Esophagus (tissue), 2 donors: ENCODE data around the gene DAB2IP. TPM values are rescaled to one million over a fixed set of nuclear protein-coding genes. Genes with fewer than 3 reads are reported as not detected.
"Not testable (repeated sequence)": the region's sequence is repeated elsewhere in the genome, so short reads cannot be mapped to it uniquely, and the experiment has no call there.

Source experiments
- H3K27ac ChIP-seq, 2 donors: one replicate each; pipeline ENCODE4 v1.5.1; 2013; ENCODE audit warnings: low read depth in 2 of 2, mild to moderate bottlenecking in 2 of 2, inconsistent platforms in 1 of 2, low read length in 1 of 2, moderate library complexity in 1 of 2
- H3K27me3 ChIP-seq, 2 donors: one replicate each; pipeline ENCODE4 v1.6.1; 2013; ENCODE audit warnings: low read length in 2 of 2, control low read depth in 1 of 2, mild to moderate bottlenecking in 1 of 2; ENCODE audit not compliant: insufficient read depth in 2 of 2, control insufficient read depth in 1 of 2
- H3K36me3 ChIP-seq, 2 donors: one replicate each; pipeline ENCODE4 v1.6.1; 2013; ENCODE audit warnings: low read length in 1 of 2; ENCODE audit not compliant: control insufficient read depth in 2 of 2, insufficient read depth in 2 of 2
- H3K4me1 ChIP-seq, 2 donors: one replicate each; pipeline ENCODE4 v1.6.1; 2013; ENCODE audit warnings: low read length in 1 of 2; ENCODE audit not compliant: control insufficient read depth in 2 of 2, insufficient read depth in 2 of 2
- H3K4me3 ChIP-seq, 2 donors: one replicate each; pipeline ENCODE4 v1.5.1; 2013; ENCODE audit warnings: low read length in 2 of 2, mild to moderate bottlenecking in 2 of 2, low read depth in 1 of 2, moderate library complexity in 1 of 2
- H3K9me3 ChIP-seq, 2 donors: one replicate each; pipeline ENCODE4 v1.6.1; 2013; ENCODE audit warnings: mild to moderate bottlenecking in 2 of 2, low read depth in 1 of 2, low read length in 1 of 2, moderate library complexity in 1 of 2; ENCODE audit not compliant: control insufficient read depth in 2 of 2, insufficient read depth in 1 of 2
- WGBS, 2 donors: extraction: QIAGEN DNeasy Blood & Tissue Kit; methylation state at CpG; one replicate each; pipeline ENCODE4 v1.1.7; 2013; 5-methylcytosine and 5-hydroxymethylcytosine counted together
- polyA plus RNA-seq, 2 donors: library from polyadenylated mRNA; stranded (reverse); fragments of 200-250 nt; gene quantifications; one replicate each; pipeline ENCODE4 v1.2.3, GENCODE V29; 2013
- donor health status: healthy with polysubstance abuse.
- donor health status: Bipolar disorder and iron deficiency.

The DAB2IP gene
- polyA plus RNA-seq, 2 donors: 16.7 to 26.4 TPM

DNA sequence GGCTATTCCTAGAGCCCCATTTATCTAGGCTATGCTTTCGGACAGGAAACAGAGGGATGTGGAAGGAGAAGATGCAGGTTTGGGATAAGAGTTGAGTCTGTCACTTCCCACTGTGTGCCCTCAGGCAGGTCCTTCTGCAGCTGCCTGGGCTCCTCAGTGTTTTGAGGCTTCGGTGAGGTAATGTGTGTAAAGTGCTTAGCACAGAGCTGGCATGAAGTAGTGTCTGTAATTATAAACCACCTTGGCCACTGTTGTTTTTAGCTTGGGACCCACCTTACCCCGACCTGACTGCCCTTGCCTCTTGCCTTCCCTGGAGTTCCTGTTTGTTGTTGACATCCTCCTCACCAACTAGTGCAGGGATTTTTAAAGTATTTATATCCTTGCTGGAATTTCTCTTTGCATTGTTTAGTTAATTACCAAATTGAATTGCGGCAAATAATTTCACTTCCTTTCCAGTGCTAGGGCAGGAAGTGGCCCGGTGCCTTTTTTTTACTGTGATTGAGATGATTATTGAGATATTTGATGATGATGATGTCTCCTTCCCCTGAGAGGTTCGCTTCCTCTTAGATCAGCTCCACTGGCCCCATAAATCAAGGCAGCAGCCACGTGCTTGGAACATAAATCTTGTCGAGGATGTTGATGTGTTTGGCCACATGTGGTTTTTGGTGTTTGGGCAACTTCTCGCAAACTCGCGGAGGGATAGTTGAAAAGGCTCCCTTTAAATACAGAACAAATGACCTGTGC lies 38.3 kb upstream of the DAB2IP start:
- Histone ChIP-seq H3K27me3 (no peaks in the 10 kb centered on the region), H3K36me3 (no peaks in the 10 kb centered on the region), H3K9me3 (no peaks in the 10 kb centered on the region), H3K4me1 (peaks cover 6 to 10% of the 10 kb centered on the region in 2 donors), H3K4me3 (no peak overlapping the region), H3K27ac (peak overlapping the region; percentile 39 to 81)
- WGBS, 2 donors: 42 to 47% methylated on average over 11 of the region's 11 CpGs

DNA sequence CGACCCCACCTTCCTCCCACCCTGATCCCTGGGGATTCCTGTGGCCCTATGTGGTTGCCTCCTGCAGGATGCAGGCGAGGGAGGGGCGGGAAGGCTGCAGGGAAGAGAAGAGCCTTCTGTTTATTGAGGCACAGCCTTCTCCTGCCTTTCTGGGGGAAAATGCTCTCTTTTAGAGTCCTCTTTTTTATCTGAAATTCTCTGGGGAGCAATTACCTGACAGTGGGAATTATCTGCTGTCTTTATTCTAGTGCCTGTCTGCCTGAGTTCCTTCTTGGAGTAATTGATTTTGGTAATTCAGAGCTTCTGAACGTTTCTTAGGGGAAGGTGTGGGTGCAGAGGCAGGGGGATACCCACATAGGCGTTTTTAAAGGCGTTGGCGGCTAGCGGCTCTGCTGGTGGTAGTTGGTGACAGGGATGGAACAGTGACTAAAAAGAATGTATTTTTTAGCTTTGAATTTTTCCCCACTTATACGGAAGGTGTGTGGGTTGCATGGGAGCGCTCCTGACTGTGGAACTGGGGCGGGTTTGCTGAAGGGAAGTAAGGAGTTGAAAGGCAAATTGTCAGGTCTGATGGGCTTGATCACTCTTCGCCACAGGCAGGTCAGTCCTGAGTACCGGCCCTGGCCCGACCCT lies 35.2 kb upstream of the DAB2IP start:
- WGBS, 2 donors: 86% methylated on average over 14 of the region's 14 CpGs

DNA sequence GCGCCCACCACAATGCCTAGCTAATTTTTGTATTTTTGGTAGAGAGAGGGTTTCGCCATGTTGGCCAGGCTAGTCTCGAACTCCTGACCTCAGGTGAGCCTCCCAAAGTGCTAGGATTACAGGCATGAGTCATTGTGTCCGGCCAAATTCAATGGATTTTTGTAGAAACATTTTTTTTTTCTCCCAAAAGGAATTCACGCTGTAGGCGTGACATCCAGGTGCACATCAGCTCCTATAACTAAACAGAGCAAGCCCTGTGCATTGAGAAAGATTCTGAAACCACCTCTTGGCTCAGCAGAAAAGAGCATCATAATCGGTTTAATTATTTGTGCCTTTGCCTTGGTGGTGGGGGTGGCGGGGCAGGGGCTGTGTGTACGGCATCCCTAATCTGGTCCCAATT lies 32.9 kb upstream of the DAB2IP start:
- no peaks in the 10 kb centered on the region for H3K9me3 ChIP-seq
- 78 to 85% methylated on average over 9 of the region's 9 CpGs for WGBS, 2 donors

More for the DNA sequence above, 35.2 kb upstream of the DAB2IP start:
- no peaks in the 10 kb centered on the region for H3K36me3 ChIP-seq
- H3K27ac ChIP-seq: no peak overlapping the region
- H3K27me3 ChIP-seq: no peaks in the 10 kb centered on the region
- no peak overlapping the region for H3K4me3 ChIP-seq
- no peaks in the 10 kb centered on the region for H3K9me3 ChIP-seq
- peaks cover 0 to 3% of the 10 kb centered on the region in 2 donors for H3K4me1 ChIP-seq

DNA sequence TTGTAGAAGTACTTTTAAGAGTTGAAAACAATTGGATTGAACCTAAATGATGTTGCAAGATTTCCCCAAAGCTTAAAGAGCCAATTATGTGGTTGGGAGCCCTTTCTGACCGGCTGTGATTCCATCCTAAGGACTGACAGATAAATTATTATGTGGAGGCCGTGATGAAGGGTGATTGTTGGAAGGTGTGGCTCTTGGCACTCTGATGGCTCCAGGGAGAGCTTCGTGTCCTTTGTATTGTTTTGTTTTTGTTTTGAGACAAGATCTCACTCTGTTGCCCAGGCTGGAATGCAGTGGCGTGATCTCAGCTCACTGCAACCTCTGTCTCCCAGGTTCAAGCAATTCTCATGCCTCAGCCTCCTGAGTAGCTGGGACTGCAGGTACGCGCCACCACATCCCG lies 32.5 kb upstream of the DAB2IP start:
- not testable (repeated sequence) for H3K4me1 ChIP-seq, H3K9me3 ChIP-seq, H3K36me3 ChIP-seq, H3K4me3 ChIP-seq, H3K27ac ChIP-seq, H3K27me3 ChIP-seq
- 78 to 91% methylated on average over 7 of the region's 7 CpGs for WGBS, 2 donors

More for the DNA sequence above, 32.9 kb upstream of the DAB2IP start:
- H3K27ac ChIP-seq: no peak overlapping the region
- no peaks in the 10 kb centered on the region for H3K4me1 ChIP-seq
- no peak overlapping the region for H3K4me3 ChIP-seq
- H3K27me3 ChIP-seq: no peaks in the 10 kb centered on the region
- H3K36me3 ChIP-seq: no peaks in the 10 kb centered on the region

DNA sequence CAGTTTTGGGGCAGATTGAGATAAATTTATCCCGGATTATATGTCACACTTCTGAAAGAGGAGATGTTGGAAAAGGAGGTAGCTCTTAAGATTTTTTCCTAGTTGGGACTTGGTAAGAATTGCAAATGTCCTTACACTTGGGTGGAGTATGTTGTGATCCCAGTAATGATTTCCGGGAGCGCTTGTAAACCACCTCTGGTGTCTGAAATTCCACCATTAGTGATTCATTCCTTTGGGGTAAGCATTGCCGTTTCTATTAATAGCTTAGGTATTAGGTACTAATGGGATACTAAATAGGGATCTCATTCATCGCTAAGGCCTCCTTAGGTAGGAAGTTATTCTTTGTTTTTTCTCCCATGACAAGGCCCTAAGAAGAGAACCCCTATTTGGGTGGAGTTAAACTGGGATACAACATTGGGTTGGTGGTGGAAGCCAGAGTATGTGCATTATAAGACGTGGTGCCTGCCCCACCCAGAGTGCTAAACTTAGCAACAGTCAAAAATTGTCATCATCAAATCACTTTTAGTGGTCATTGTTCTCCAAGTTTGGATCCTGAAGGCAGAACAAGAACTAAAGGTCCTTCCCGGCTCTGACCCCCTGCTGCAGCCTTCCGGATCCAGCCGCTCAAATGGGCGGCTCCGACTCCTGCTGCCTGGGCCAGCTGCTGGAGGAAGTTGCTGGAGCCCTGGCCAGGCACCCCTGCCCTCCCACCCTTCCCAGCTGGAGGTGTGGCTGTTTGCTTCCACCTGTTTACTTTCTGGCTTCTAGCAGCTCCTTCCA lies 31.7 kb upstream of the DAB2IP start:
- no peak overlapping the region for H3K4me3 ChIP-seq
- H3K36me3 ChIP-seq: no peaks in the 10 kb centered on the region
- H3K27me3 ChIP-seq: no peaks in the 10 kb centered on the region
- no peaks in the 10 kb centered on the region for H3K4me1 ChIP-seq
- no peaks in the 10 kb centered on the region for H3K9me3 ChIP-seq
- H3K27ac ChIP-seq: no peak overlapping the region
- 74 to 76% methylated on average over 11 of the region's 11 CpGs for WGBS, 2 donors

DNA sequence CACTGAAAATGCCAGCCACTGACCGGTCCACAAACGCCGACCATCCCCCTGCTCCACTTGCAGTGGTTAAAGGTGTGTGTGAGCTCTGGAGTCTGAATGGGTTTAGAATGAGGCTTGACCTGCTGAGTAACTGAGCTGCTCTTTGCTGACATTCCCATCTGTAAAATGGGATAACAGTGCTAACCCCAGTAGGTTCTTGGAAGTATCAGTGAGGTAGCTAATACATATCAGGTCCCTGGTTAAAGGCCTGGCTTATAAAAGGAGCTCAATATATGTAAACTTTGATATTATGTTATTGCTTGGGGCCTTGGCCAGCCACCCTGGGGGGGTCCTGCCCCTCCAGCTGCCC lies 31.1 kb upstream of the DAB2IP start:
- H3K27ac ChIP-seq: no peak overlapping the region
- H3K4me3 ChIP-seq: no peak overlapping the region
- H3K4me1 ChIP-seq: no peaks in the 10 kb centered on the region
- WGBS, 2 donors: 68 to 87% methylated on average over 3 of the region's 3 CpGs
- H3K9me3 ChIP-seq: no peaks in the 10 kb centered on the region
- H3K36me3 ChIP-seq: no peaks in the 10 kb centered on the region
- H3K27me3 ChIP-seq: no peaks in the 10 kb centered on the region

DNA sequence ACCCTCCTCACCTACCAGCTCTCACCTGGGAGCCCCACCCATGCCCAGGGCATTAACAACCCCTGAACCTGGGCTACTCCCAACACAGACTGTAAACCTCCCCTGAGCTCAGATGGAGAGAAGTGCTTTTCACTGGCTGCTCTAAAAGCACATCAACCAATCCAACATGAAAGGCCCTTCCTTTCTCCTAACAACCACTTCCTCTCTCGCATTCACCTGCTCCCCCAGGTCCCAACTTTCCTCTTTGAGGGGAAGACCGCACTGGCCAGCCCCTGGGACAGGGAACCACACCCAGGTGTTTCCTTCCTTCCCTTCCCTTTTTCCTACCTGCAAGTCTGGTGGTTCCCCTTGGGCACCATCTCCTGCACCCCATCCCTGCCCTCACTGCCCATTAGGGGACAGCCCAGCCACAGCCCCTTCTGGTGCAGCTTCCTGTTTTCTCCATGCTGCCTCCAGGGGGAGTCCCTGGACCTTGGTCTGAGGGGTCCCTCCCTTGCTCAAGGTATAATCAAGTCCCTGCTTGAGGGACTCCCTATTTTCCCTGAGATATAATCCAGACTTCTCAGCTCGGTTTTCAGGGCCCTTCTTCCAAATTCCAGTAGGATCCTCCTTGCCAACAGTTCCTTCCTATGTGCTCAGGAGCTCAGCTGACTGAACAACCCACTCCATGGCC lies 30.5 kb upstream of the DAB2IP start:
- WGBS, 2 donors: 54 to 57% methylated on average over 3 of the region's 3 CpGs
- H3K4me3 ChIP-seq: no peak overlapping the region
- no peak overlapping the region for H3K27ac ChIP-seq
- no peaks in the 10 kb centered on the region for H3K4me1 ChIP-seq
- no peaks in the 10 kb centered on the region for H3K36me3 ChIP-seq
- H3K27me3 ChIP-seq: no peaks in the 10 kb centered on the region
- no peaks in the 10 kb centered on the region for H3K9me3 ChIP-seq

DNA sequence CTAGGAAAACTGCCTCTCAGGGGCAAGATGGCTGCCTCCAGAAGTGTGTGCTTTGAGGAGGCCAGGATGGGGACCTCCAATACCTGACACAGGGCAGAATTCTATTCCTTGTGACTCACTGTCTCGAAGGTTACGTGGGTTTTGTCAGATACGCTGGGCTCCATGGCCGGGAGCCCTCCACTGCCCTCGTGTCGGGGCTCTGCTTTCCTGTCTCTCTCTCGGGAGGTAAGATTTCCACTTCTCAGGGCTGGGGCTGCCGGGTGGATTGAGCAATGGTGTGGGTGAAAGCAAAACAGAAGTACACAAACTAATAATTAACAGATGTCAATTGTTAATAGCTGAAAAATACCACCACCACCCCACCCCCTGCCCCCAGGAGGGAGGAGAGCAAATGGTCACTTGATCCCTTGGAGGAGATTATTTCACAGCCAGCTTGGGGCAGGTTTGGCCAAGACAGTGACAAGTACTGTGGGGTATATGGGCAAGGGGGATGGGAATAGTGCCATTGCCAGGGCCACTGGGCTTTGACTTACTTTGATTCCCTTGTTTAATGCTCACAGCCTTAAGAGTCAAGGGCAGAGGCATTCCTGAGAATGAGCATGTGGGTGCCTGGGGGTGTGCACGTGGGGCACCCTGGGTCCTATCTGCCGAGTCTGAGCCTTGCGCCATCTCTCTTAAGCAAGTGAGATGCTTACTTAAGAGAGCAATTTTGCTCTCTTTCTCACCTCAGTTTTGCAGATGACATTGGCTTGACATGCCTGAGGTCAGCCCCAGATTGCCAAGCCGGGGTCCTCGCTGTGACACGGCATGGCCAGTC lies 28.8 kb upstream of the DAB2IP start:
- Histone ChIP-seq H3K9me3 (no peaks in the 10 kb centered on the region), H3K4me1 (no peaks in the 10 kb centered on the region), H3K36me3 (no peaks in the 10 kb centered on the region), H3K27ac (no peak overlapping the region), H3K4me3 (no peak overlapping the region), H3K27me3 (no peaks in the 10 kb centered on the region)
- WGBS, 2 donors: 77 to 79% methylated on average over 14 of the region's 14 CpGs

DNA sequence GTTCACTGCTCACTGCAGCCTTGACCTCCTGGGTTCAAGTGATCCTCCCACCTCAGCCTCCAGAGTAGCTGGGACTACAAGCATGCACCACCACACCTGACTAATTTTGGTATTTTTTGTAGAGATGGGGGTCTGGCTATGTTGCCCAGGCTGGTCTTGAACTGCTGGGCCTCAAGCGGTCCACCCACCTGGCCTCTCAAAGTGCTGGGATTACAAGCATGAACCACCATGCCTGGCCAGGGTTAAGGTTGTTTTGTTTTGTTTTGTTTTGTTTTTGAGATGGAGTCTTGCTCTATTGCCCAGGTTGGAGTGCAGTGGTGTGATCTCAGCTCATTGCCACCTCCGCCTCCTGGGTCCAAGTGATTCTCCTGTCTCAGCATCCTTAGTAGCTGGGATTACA lies 28.0 kb upstream of the DAB2IP start:
- H3K36me3 ChIP-seq, H3K9me3 ChIP-seq, H3K27me3 ChIP-seq, H3K4me1 ChIP-seq, H3K4me3 ChIP-seq, H3K27ac ChIP-seq: not testable (repeated sequence)
- WGBS, 2 donors: 94 to 97% methylated on average over 2 of the region's 2 CpGs
